ENCODE measurements around the gene OSBPL8. TPM values are rescaled to one million over a fixed set of nuclear protein-coding genes. Genes with fewer than 3 reads are reported as not detected.

OSBPL8 gene
- total and polyA plus RNA-seq, 10 of the 15 experiments (the other 5 are each of a cell fraction or from before 2014, with no cell fraction given): 10.4 to 58.0 (median 32.0) TPM

GRCh38 chr12:76311796-76312195 lies 247.8 kb downstream of the OSBPL8 start:
- no peak for ATAC-seq
- no peak for FAIRE-seq

GRCh38 chr12:76310110-76310509 lies 249.5 kb downstream of the OSBPL8 start:
- TF ChIP-seq HSF1 (IDR thresholded peaks at IDR 0.05; ENCODE audit: low read depth, low read length) (no peak), HDAC2 (IDR thresholded peaks at IDR 0.05) (no peak), CREB1 (IDR thresholded peaks at IDR 0.05; ENCODE audit: low read depth) (no peak), NR2C2 (IDR thresholded peaks at IDR 0.05; ENCODE audit: borderline replicate concordance, control insufficient read depth, insufficient read length, low read depth) (no peak), IKZF1 (conservative IDR thresholded peaks at IDR 0.05) (no peak), RBBP5 (conservative IDR thresholded peaks at IDR 0.05) (no peak), SREBF1 (IDR thresholded peaks at IDR 0.05; ENCODE audit: low read length) (no peak), CBX3 (IDR thresholded peaks at IDR 0.05; ENCODE audit: borderline replicate concordance, low read depth) (no peak), NFYA (IDR thresholded peaks at IDR 0.05; ENCODE audit: borderline replicate concordance, low read depth, low read length) (no peak), HDAC6 (IDR thresholded peaks at IDR 0.05; ENCODE audit: unreplicated experiment) (no peak), ATF3 (IDR thresholded peaks at IDR 0.05; ENCODE audit: borderline replicate concordance, extremely low read depth, low read depth, low read length) (no peak), ZNF622 (IDR thresholded peaks at IDR 0.05) (no peak), HCFC1 (IDR thresholded peaks at IDR 0.05; ENCODE audit: low read length) (no peak), CHD4 (IDR thresholded peaks at IDR 0.05) (no peak), YBX1 (IDR thresholded peaks at IDR 0.05) (no peak), ZSCAN29 (IDR thresholded peaks at IDR 0.05) (no peak), GATAD2B (conservative IDR thresholded peaks at IDR 0.05; ENCODE audit: low read depth) (no peak)

More at GRCh38 chr12:76311796-76312195, 247.8 kb downstream of the OSBPL8 start:
- Histone ChIP-seq H2AFZ (ENCODE audit: control insufficient read depth, low read depth, low read length) (no peak overlapping the region), H3K27ac (ENCODE audit: control insufficient read depth, insufficient read depth) (no peak overlapping the region), H3K9me3 (replicated peaks; ENCODE audit: control insufficient read depth, insufficient read depth, low read length) (no peaks in the 10 kb centered on the region), H3K4me3 (no peak overlapping the region), H3K36me3 (ENCODE audit: control insufficient read depth in 2 of 2, insufficient read depth in 2 of 2, low read length in 1 of 2) (no peaks in the 10 kb centered on the region), H4K20me1 (ENCODE audit: control insufficient read depth, insufficient read depth) (no peaks in the 10 kb centered on the region), H3K27me3 (replicated peaks in 1 of 2; ENCODE audit: control insufficient read depth in 2 of 2, insufficient read depth in 2 of 2, low read length in 1 of 2) (no peaks in the 10 kb centered on the region), H3K79me2 (ENCODE audit: control insufficient read depth, insufficient read depth, low read length) (no peaks in the 10 kb centered on the region), H3K4me1 (ENCODE audit: control insufficient read depth, insufficient read depth, low read length) (no peaks in the 10 kb centered on the region), H3K9ac (ENCODE audit: control insufficient read depth, insufficient read depth, low read length) (no peak overlapping the region), H3K4me2 (ENCODE audit: control insufficient read depth, insufficient read depth) (no peak overlapping the region)
- intact Hi-C loops (cut with micrococcal nuclease; ENCODE audit: unreplicated experiment): no loop called here
- RAD21 ChIA-PET (ENCODE audit: unreplicated experiment): no interaction called here
- SMC1A ChIA-PET (ENCODE audit: uncharacterized antibody, unreplicated experiment): no interaction called here
- BruUV-seq (replicated peaks): no TSS peak
- 40% methylated on average over 3 of the region's 3 CpGs for WGBS (ENCODE audit: insufficient coverage, insufficient replicate concordance, low lambda C conversion rate, missing lambda C conversion rate)
- in situ Hi-C loops (cut with MboI): no loop called here
- no peak for TF ChIP-seq BCL11A (IDR thresholded peaks at IDR 0.05; ENCODE audit: low read depth, low read length)
- TF ChIP-seq ESRRA (IDR thresholded peaks at IDR 0.05; ENCODE audit: low read length): no peak
- no peak for DNase-seq (ENCODE audit: low read depth, low spot score)
- CTCF ChIA-PET: no interaction called here
- POLR2A ChIA-PET: no interaction called here

More at GRCh38 chr12:76310110-76310509, 249.5 kb downstream of the OSBPL8 start:
- FAIRE-seq (no peak), ATAC-seq (no peak), DNase-seq (ENCODE audit: low read depth, low spot score) (no peak)
- Histone ChIP-seq H3K27ac (ENCODE audit: control insufficient read depth, insufficient read depth) (no peak overlapping the region), H3K4me2 (ENCODE audit: control insufficient read depth, insufficient read depth) (no peak overlapping the region), H2AFZ (ENCODE audit: control insufficient read depth, low read depth, low read length) (no peak overlapping the region), H3K4me3 (no peak overlapping the region), H3K27me3 (replicated peaks in 1 of 2; ENCODE audit: control insufficient read depth in 2 of 2, insufficient read depth in 2 of 2, low read length in 1 of 2) (no peaks in the 10 kb centered on the region), H4K20me1 (ENCODE audit: control insufficient read depth, insufficient read depth) (no peaks in the 10 kb centered on the region), H3K9me3 (replicated peaks; ENCODE audit: control insufficient read depth, insufficient read depth, low read length) (no peaks in the 10 kb centered on the region), H3K4me1 (ENCODE audit: control insufficient read depth, insufficient read depth, low read length) (no peaks in the 10 kb centered on the region), H3K9ac (ENCODE audit: control insufficient read depth, insufficient read depth, low read length) (no peak overlapping the region), H3K79me2 (ENCODE audit: control insufficient read depth, insufficient read depth, low read length) (no peaks in the 10 kb centered on the region), H3K36me3 (ENCODE audit: control insufficient read depth in 2 of 2, insufficient read depth in 2 of 2, low read length in 1 of 2) (no peaks in the 10 kb centered on the region)
- BruUV-seq (replicated peaks): no TSS peak
- intact Hi-C loops (cut with micrococcal nuclease; ENCODE audit: unreplicated experiment) (no loop called here), in situ Hi-C loops (cut with MboI) (no loop called here)
- RAD21 ChIA-PET (ENCODE audit: unreplicated experiment): no interaction called here
- SMC1A ChIA-PET (ENCODE audit: uncharacterized antibody, unreplicated experiment): no interaction called here
- CTCF ChIA-PET: no interaction called here
- POLR2A ChIA-PET: no interaction called here

Measured in GM12878 (cell line).